Fibroblast of lung (primary cell): ENCODE results near the gene DUS1L. TPM values are rescaled to one million over a fixed set of nuclear protein-coding genes. Genes with fewer than 3 reads are reported as not detected.

Experiments used
- DNase-seq, 2 donors: peaks; one replicate each; pipeline versions ENCODE4 v3.0.0 to v3.0.0-alpha.2; 2010; ENCODE audit warnings: low read depth in 2 of 2
- H2AFZ ChIP-seq: 2 replicates; pipeline ENCODE4 v1.5.1; 2012; ENCODE audit warnings: low read length, control low read depth, inconsistent platforms
- H3K27ac ChIP-seq: 2 replicates; pipeline ENCODE4 v1.5.1; 2011; ENCODE audit warnings: low read length, control low read depth; ENCODE audit not compliant: insufficient read depth
- H3K27me3 ChIP-seq: 2 replicates; pipeline ENCODE4 v1.5.1; 2011; ENCODE audit warnings: mild to moderate bottlenecking, low read length; ENCODE audit not compliant: control insufficient read depth, insufficient read depth
- H3K36me3 ChIP-seq: 2 replicates; pipeline ENCODE4 v1.5.1; 2011; ENCODE audit warnings: low read length; ENCODE audit not compliant: control insufficient read depth, insufficient read depth
- H3K4me1 ChIP-seq: 2 replicates; pipeline ENCODE4 v1.5.1; 2011; ENCODE audit warnings: low read length; ENCODE audit not compliant: control insufficient read depth, insufficient read depth; ENCODE audit errors: extremely low read depth
- H3K4me2 ChIP-seq: 2 replicates; pipeline ENCODE4 v1.5.1; 2011; ENCODE audit warnings: low read length, control low read depth; ENCODE audit not compliant: insufficient read depth; ENCODE audit errors: extremely low read depth
- H3K4me3 ChIP-seq, 4 experiments: fragments of 200-600 bp in 1 of 4; sonication (generic) in 1 of 4; replicated peaks in 1 of 4; 2 replicates each; pipeline ENCODE4 v1.5.1; 2011 to 2016; ENCODE audit warnings: low read length in 4 of 4, low read depth in 3 of 4, mild to moderate bottlenecking in 3 of 4, control low read depth in 2 of 4, inconsistent platforms in 1 of 4, mixed read lengths in 1 of 4; ENCODE audit not compliant: insufficient read depth in 1 of 4; ENCODE audit errors: control extremely low read depth in 1 of 4
- H3K79me2 ChIP-seq: 2 replicates; pipeline ENCODE4 v1.5.1; 2012; ENCODE audit warnings: mild to moderate bottlenecking, low read length, inconsistent platforms; ENCODE audit not compliant: control insufficient read depth, insufficient read depth
- H3K9ac ChIP-seq: 2 replicates; pipeline ENCODE4 v1.5.1; 2011; ENCODE audit warnings: mild to moderate bottlenecking, low read length, control low read depth; ENCODE audit not compliant: insufficient read depth
- H3K9me3 ChIP-seq: 2 replicates; pipeline ENCODE4 v1.5.1; 2012; ENCODE audit warnings: low read depth, low read length; ENCODE audit not compliant: control insufficient read depth, insufficient read depth
- H4K20me1 ChIP-seq: 2 replicates; pipeline ENCODE4 v1.5.1; 2011; ENCODE audit warnings: low read length; ENCODE audit not compliant: control insufficient read depth, insufficient read depth; ENCODE audit errors: extremely low read depth
- EZH2 ChIP-seq: IDR thresholded peaks from 2 replicates; pipeline ENCODE4 v1.5.1; 2012; ENCODE audit warnings: low read length, control low read depth, mild to moderate bottlenecking; ENCODE audit errors: missing control alignments
- polyA plus RNA-seq, 2 donors: library from polyadenylated mRNA; depleted of rRNA in 1 of 2; stranded (reverse) in 1 of 2; unstranded in 1 of 2; fragments of >200 nt; gene quantifications; 2 replicates each; pipeline ENCODE4 v1.2.1, GENCODE V29; 2011 to 2012; ENCODE audit warnings: missing spikeins in 1 of 2
- total RNA-seq: library from RNA; depleted of rRNA; stranded (reverse); fragments of >200 nt; gene quantifications from 2 replicates; pipeline ENCODE4 v1.2.1, GENCODE V29; 2014
- TF ChIP-seq, protein P1 (sequence below), 2 donors: IDR thresholded peaks in 1 of 2; conservative IDR thresholded peaks in 1 of 2; 1 replicate in 1 of 2; 2 replicates in 1 of 2; pipeline ENCODE4 v1.5.1; 2011 to 2012; ENCODE audit warnings: low read length in 2 of 2, control low read depth in 1 of 2, inconsistent platforms in 1 of 2, low read depth in 1 of 2, mild to moderate bottlenecking in 1 of 2

DUS1L gene
- total and polyA plus RNA-seq, 2 donors (not counting 1 experiment from before 2014, with no cell fraction given) = 24.6 to 41.0 TPM

DNA sequence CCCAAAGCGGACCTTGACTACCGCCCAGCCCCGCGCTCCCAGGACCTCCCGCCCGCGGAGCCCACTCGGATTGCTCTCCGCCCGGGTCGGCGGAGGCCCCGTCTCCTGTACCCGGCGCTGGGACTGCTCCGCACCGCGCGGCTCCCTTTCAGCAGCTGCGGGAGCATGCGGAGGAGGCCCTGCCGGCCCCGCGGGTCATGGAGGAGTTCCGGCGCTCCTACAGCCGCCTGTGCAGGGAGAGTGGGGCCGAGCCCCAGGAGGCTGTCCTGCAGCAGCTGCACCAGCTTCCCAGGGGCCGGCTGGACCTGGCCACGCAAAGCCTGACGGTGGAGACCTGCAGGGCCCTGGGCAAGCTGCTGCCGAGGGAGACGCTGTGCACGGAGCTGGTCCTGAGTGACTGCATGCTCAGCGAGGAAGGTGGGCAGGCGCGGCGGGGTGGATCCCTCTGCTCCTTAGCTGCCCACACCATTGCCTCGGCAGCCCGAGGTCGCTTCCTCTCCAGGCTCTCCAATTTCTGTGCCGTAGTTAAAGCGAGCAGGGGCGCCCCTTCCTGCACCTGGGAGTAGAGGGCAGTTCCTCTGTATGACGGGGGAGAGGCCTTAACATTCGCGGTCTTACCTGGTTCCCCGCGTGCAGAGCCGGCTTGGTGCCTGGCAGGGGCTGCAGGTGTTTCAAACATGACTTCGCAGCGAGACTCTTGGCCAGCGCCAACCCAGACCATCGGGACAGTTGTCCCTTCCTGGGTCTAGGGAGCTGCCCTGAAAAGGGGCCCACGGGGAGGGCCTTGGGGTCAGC, 42.0 kb downstream of the DUS1L start:
- H3K4me3 ChIP-seq = peak overlapping the region; percentile 46 to 78 (median 72)
- no peak overlapping the region for H3K27ac ChIP-seq
- no peaks in the 10 kb centered on the region for H3K27me3 ChIP-seq
- H2AFZ ChIP-seq = peak overlapping the region; percentile 70
- no peak for TF ChIP-seq EZH2
- TF ChIP-seq, protein P1, sequence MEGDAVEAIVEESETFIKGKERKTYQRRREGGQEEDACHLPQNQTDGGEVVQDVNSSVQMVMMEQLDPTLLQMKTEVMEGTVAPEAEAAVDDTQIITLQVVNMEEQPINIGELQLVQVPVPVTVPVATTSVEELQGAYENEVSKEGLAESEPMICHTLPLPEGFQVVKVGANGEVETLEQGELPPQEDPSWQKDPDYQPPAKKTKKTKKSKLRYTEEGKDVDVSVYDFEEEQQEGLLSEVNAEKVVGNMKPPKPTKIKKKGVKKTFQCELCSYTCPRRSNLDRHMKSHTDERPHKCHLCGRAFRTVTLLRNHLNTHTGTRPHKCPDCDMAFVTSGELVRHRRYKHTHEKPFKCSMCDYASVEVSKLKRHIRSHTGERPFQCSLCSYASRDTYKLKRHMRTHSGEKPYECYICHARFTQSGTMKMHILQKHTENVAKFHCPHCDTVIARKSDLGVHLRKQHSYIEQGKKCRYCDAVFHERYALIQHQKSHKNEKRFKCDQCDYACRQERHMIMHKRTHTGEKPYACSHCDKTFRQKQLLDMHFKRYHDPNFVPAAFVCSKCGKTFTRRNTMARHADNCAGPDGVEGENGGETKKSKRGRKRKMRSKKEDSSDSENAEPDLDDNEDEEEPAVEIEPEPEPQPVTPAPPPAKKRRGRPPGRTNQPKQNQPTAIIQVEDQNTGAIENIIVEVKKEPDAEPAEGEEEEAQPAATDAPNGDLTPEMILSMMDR (conservative IDR thresholded peaks at IDR 0.05 in 1 of 2, IDR thresholded peaks at IDR 0.05 in 1 of 2; ENCODE audit: low read depth in 1 of 2, low read length in 2 of 2) = no peak
- H3K9me3 ChIP-seq = no peaks in the 10 kb centered on the region
- peak overlapping the region; percentile 93 for H3K4me2 ChIP-seq
- peaks cover 2% of the 10 kb centered on the region for H3K36me3 ChIP-seq
- H3K79me2 ChIP-seq = peaks cover 7% of the 10 kb centered on the region
- H3K4me1 ChIP-seq = peaks cover 13% of the 10 kb centered on the region
- H3K9ac ChIP-seq = peak overlapping the region; percentile 46
- peak in 1 of 2 donors; percentile 16 for DNase-seq
- no peaks in the 10 kb centered on the region for H4K20me1 ChIP-seq

DNA sequence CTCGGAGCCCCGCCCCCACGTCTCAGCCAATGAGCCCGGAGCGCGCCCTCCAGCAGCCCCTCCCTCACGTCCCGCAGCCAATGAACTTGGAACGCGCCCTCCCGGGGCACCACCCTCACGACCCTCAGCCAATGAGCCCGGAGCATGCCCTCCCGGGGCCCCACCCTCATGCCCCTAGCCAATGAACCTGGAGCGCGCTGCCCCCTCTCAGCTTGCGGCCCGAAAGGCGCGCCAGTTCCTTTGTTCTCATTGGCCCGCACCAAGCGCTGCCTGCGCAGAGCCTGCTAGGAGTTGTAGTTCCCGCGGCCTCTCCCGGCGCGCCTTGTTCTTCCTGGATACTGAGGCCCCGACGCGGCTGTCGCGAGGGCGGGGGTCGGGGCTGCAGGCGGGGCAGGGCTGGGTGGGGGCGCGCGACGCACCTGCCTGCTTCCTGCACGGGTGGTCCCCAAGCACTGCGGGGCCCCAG, 42.6 kb downstream of the DUS1L start, which contains the start of gene LRRC45:
TSS of gene LRRC45 (plus strand) at position 325 of the 466 bp plus-strand sequence. CDS start 339 bp downstream, outside the sequence.
- Histone ChIP-seq H3K36me3 (peaks cover 2% of the 10 kb centered on the region), H3K9me3 (no peaks in the 10 kb centered on the region), H3K4me3 (peak within 1 kb of the TSS; percentile 62 to 94 (median 80)), H4K20me1 (no peaks in the 10 kb centered on the region), H3K27ac (peak within 1 kb of the TSS; percentile 68), H3K9ac (peak within 1 kb of the TSS; percentile 74), H3K27me3 (no peaks in the 10 kb centered on the region), H2AFZ (peak within 1 kb of the TSS; percentile 71), H3K4me1 (peaks cover 13% of the 10 kb centered on the region), H3K79me2 (peaks cover 7% of the 10 kb centered on the region), H3K4me2 (peak within 1 kb of the TSS; percentile 93)
- DNase-seq = peak; percentile 99 to 100
- TF ChIP-seq, protein P1 (conservative IDR thresholded peaks at IDR 0.05 in 1 of 2, IDR thresholded peaks at IDR 0.05 in 1 of 2; ENCODE audit: low read depth in 1 of 2, low read length in 2 of 2) = no peak
- TF ChIP-seq EZH2 = no peak

DNA sequence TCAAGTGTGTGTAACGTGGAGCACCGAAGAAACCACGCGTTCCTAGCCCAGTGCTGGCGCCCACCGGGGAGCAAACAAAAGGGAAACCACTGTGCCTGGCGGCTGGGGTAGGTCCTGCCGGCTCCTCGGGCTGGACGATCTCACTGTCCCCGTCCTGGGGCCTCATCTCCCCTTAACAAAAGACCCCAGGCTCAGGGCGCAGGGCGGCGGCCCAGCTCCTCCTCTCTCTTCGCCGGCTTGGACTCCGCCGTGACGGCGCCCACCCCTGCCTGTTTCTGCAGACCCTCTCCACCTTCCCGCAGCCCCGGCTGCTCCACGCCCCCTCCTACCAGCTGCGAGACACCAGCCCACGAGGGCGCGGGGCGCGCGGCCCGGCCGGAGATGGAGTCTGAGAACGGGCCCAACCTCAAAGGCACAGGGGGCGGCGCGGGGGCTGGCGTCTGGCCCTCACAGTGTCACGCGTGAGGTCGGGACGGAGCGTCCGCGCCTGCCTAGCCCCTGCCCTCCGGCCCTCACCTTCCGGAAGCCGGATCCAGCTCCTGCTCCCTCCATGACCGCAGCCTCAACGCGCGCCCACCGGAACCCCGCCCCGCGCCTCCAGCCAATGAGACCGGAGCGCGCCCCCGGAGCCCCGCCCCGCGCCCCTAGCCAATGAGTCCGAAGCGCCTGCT, 43.2 kb downstream of the DUS1L start, which contains the start of gene CENPX:
TSS of gene CENPX (minus strand) at position 569 of the 671 bp plus-strand sequence. CDS start at position 552, 17 bp downstream.
- Histone ChIP-seq H3K27me3 (no peaks in the 10 kb centered on the region), H2AFZ (peak within 1 kb of the TSS; percentile 71), H3K36me3 (peaks cover 2% of the 10 kb centered on the region), H3K9ac (peak within 1 kb of the TSS; percentile 74), H3K4me2 (peak within 1 kb of the TSS; percentile 93), H3K4me1 (peaks cover 13% of the 10 kb centered on the region), H3K9me3 (no peaks in the 10 kb centered on the region), H3K27ac (peak within 1 kb of the TSS; percentile 68), H3K79me2 (peaks cover 7% of the 10 kb centered on the region), H3K4me3 (peak within 1 kb of the TSS; percentile 62 to 94 (median 80)), H4K20me1 (no peaks in the 10 kb centered on the region)
- TF ChIP-seq, protein P1 (conservative IDR thresholded peaks at IDR 0.05 in 1 of 2, IDR thresholded peaks at IDR 0.05 in 1 of 2; ENCODE audit: low read depth in 1 of 2, low read length in 2 of 2) = no peak
- TF ChIP-seq EZH2 = no peak
- no peak for DNase-seq
